IPS-18c (cell line): ENCODE data around the gene KRT9.
"Not testable (repeated sequence)": the region's sequence is repeated elsewhere in the genome, so short reads cannot be mapped to it uniquely, and the experiment has no call there.

Source experiments
- H3K4me3 ChIP-seq: 2 replicates; pipeline ENCODE4 v1.7.0; 2013; ENCODE audit warnings: low read depth, mild to moderate bottlenecking, low read length, moderate library complexity; ENCODE audit not compliant: insufficient read depth
- H3K9me3 ChIP-seq: one replicate; pipeline ENCODE4 v1.6.1; 2013; ENCODE audit warnings: mild to moderate bottlenecking, low read length, moderate library complexity; ENCODE audit not compliant: control insufficient read depth, insufficient read depth

The KRT9 gene

DNA sequence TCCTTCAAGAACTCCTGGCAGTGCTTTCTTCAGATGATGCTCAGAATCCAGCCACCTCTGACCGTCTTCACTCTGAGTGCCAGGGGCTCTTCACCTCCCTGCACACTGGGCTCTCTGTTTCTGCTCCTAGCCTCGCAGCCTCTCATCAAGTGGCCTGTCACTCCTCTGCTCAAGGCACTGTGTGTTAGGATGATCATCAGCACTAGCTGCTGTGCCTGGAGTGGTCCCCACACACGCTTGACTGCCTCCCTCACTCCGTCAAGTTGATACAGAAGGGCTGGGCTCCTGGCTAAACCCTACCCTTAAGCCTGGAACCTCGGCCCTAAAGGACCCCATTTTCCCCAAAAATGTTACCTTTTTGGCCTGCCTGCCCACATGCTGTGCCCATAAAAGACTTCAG, 15.6 kb downstream of the KRT9 start:
- H3K4me3 ChIP-seq = no peak overlapping the region
- H3K9me3 ChIP-seq = no peaks in the 10 kb centered on the region

DNA sequence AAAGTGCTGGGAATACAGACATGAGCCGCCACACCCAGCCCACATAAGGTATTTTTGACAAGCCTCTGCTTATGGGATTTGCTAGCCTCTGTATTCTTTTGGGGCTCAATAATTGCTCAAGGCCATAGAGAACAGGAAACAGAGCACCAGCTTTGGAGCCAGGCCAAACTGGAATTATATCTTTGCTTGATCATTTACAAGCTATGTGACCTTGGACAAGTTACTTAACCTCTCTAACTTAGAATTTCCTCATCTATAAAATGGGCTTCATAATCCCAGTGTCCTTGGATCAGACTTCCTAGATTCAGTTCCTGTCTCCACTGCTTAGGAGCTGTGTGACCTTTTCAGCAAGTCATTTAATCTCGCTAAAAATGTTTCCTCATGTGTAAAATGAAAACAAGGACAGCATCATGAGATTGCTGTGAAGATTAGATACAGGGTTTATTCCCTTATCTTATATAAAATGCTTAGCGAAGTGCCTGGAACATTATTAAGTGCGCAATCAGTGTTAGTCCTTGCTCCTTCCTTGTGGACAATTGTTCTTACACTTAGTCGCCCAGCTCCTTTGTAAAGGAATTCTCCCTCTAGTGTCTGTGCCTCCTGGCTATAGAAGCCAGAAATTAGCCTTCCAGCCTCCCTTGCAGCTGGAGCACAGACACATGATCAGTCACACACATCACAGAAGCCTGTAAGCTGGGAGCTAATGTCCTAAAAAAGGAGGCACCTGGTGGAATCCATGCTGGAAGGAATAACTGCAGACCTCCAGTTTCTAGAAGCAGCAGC, 16.6 kb downstream of the KRT9 start:
- no peaks in the 10 kb centered on the region for H3K9me3 ChIP-seq
- H3K4me3 ChIP-seq = no peak overlapping the region

DNA sequence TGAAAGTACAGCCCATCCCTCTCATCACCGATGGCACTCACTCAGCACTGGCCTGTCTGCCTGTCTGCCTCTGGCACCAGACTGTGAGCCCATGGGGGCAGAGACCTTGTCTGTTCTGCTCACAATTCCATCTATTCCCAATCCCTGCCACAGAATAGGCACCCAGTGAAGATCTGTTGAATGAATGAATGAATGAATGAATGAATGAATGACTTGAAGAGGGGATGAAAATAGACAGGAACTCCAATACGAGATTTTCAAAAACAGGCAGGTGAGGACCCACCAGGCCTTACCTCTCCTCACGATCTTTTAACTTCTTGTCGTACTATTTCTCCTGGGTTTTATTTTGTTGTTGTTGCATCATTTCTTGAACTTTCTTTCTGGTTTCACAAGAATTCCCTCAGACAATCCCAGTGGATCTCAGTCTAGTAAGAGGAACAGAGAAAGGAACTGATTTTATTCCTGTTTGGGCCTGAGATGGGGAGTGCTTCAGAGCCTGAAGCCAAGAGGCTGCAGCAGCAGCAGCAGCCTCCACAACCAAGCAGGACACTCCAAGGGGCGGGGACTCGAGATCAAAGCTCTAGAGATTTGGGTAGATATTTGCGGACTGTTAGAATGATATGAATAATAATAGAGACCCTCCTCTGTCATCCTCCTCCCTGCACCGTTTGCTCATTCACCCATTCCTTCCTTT, 17.7 kb downstream of the KRT9 start:
- H3K9me3 ChIP-seq = no peaks in the 10 kb centered on the region

DNA sequence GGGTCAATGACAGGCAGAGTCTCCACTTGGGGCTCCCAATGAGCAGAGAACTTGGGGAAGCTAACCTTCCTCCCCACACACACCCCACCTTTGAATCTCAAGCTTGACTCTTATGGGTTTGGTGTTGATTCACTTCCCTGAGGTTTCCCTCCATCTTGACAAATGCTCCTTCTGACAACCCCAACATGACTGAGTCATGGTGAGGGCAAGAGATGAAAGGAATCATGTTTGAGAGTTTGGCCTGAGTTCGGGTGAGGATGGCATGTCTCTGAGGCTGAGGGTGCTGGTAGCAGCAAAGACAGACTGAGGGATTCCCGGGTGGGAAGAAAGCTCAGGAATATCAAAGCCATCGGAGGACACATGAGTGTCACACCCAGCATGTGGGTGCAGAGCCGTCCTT, 18.7 kb downstream of the KRT9 start:
- H3K9me3 ChIP-seq = no peaks in the 10 kb centered on the region
- H3K4me3 ChIP-seq = no peak overlapping the region

More for the DNA sequence above, 17.7 kb downstream of the KRT9 start:
- no peak overlapping the region for H3K4me3 ChIP-seq

DNA sequence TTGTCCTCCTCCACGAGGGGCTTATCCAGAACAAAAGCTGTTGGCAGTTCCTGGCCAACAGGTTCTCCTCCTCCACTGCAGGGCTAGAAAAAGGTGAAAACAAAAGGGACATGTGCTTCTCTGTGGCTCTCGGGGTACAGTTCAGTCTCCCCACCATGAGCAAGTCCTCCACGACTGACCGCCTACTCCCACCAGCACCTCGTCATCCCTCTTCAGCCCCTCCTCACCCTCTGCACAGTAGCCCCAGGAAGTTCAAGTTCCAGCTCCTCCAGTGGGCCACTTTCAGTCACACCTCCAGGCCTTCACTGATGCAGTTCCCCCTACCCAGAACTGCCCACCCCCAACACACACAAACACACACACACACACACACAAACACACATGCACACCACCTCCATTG, 19.4 kb downstream of the KRT9 start:
- Histone ChIP-seq H3K9me3 (no peaks in the 10 kb centered on the region), H3K4me3 (no peak overlapping the region)

GRCh38 chr17:41551365-41551764, 20.5 kb downstream of the KRT9 start:
- Histone ChIP-seq H3K4me3 (no peak overlapping the region), H3K9me3 (no peaks in the 10 kb centered on the region)

DNA sequence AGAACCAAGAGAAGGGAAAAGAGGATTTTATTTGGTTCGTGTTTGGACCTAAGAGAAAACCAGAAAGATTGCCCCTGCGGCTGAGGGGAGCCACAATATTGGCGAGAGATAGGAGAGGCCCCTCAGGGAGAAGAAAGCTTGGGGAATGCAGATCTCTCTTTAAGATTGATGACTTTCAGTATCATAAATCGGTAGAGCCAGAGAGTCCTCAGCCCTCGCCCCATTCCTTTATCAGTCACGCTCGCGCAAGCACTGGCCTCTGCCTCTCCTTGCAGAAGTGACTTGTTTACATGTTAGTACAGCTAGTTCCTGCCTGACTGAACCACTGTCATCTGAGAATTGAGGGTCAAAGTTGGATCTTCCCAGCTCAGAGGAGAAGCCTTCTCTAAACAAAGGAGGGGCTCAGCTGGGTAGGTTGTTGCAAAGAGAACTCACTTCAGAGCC, 22.2 kb downstream of the KRT9 start:
- no peaks in the 10 kb centered on the region for H3K9me3 ChIP-seq
- H3K4me3 ChIP-seq = no peak overlapping the region

DNA sequence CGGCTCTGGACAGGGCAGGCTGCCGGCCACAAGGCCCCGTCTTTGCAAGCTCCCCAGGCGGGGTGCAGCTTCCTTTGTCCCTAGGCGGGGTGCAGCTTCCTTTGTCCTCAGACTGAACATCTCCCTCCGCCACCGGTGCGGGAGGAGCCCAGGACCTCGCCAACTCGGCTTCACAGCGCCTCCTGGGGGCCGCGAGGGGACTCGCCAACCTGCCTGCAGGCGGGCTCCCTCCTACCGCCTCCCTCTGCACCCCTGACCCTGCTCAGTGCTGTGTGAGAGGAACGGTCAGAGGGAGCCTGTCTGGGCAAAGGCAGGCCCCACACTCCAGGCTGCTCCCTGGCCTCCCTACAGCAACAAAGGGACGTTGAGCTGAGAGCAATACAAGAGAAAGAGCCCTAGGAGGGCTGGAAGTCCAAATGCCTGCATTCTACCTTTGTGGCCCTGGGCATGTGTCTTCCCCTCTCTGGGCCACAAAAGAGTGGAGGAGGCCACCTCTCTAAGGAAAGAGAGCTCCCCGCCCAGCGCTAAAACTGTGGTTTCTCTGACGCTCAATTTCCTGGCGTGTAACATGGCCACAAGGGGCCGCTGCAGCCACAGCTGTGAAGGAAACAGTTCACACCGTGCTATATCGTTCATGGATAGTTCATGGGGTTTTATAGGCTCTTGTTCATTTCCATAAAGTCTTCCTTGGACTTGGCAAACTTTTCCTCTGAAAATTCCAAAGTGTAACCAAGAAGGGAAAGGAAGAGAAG, 22.8 kb downstream of the KRT9 start:
- Histone ChIP-seq H3K9me3 (no peaks in the 10 kb centered on the region), H3K4me3 (peak overlapping the region; percentile 26; the same call in 1 of the 2 replicates)

DNA sequence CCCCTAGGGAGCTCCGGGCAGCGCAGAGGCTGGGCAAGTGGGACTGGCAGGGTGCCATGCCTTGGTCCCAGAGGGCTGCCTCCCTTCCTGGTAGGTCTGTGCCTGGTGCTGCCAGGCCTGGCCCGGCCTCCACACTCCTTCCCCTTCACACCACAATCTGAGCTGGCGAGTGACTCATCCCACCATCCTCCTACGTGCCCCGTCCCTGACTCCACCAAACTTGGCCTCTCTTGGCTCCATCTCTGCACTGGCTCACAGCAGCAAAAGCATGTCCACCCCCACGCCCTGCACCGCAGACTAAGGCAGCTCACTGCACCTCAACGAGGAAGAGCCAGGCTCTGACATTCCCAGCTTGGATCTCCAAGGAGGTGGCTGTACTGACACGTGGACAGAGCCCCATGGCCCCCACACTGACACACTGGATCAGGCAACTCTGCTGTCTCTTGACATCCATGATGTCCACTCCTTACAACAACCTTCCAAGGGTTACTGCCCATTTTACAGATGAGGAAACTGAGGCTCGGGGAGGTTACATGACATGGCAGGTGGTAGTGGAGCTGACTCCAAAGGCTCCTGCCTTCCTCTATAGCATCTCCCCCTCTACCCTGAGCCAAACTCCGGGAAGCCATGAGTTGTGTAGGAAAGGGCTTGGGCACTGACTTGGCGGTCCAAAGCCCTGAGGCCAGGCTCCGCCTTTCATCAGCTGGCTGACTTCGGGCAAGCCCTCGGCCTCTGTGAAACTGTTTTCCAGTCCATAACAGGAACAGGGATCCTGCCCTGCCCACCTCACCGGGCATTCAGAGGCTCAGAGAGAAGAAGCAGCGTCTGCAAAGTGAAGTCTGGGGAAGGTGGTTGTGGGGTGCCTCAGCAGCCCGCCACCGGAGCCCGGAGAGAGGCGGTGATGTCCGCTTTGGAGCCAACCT, 23.7 kb downstream of the KRT9 start:
- no peaks in the 10 kb centered on the region for H3K9me3 ChIP-seq
- H3K4me3 ChIP-seq = peak overlapping the region; percentile 26; the same call in 1 of the 2 replicates

- H3K4me3 ChIP-seq = 0 out of 2 replicates have a peak overlapping the region, but pooled peaks have one; percentile 1
- H3K9me3 ChIP-seq = no peaks in the 10 kb centered on the region
Observed at GRCh38 chr17:41547378-41547841, 24.4 kb downstream of the KRT9 start.

- Histone ChIP-seq H3K9me3 (no peaks in the 10 kb centered on the region), H3K4me3 (no peak overlapping the region)
Observed at GRCh38 chr17:41546819-41547218, 25.0 kb downstream of the KRT9 start.

GRCh38 chr17:41545829-41546410, 25.9 kb downstream of the KRT9 start:
- no peaks in the 10 kb centered on the region for H3K9me3 ChIP-seq
- no peak overlapping the region for H3K4me3 ChIP-seq

DNA sequence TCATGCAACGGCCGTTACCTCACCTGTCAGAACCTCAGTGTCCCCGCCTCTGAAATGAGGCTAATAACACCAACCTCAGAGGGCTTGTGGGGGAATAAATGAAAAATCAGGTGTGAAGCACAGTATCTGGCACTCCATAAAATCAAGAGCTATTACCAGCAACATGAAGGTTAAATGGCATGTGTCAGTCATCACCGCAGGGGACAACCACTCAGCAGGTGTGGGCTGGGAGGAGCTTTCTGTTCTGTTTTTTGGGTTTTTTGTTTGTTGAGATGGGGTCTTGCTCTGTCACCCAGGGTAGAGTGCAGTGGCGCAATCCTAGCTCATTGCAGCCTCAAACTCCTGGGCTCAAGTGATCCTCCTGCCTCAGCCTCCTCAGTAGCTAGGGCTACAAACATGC, 26.9 kb downstream of the KRT9 start:
- H3K4me3 ChIP-seq = no peak overlapping the region
- H3K9me3 ChIP-seq = no peaks in the 10 kb centered on the region

GRCh38 chr17:41544491-41544892, 27.4 kb downstream of the KRT9 start:
- no peak overlapping the region for H3K4me3 ChIP-seq
- H3K9me3 ChIP-seq = no peaks in the 10 kb centered on the region

DNA sequence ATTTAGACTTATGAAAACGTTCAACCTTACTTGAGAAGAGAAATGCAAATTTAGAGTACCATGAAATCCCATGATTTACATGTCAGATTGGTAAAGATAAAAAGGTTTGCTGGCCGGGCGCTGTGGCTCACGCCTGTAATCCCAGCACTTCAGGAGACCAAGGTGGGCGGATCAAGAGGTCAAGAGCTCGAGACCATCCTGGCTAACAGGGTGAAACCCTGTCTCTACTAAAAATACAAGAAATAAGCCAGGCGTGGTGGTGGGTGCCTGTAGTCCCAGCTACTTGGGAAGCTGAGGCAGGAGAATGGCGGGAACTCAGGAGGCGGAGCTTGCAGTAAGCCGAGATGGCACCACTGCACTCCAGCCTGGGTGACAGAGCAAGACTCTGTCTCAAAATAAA, 29.1 kb downstream of the KRT9 start:
- H3K9me3 ChIP-seq, H3K4me3 ChIP-seq: not testable (repeated sequence)

DNA sequence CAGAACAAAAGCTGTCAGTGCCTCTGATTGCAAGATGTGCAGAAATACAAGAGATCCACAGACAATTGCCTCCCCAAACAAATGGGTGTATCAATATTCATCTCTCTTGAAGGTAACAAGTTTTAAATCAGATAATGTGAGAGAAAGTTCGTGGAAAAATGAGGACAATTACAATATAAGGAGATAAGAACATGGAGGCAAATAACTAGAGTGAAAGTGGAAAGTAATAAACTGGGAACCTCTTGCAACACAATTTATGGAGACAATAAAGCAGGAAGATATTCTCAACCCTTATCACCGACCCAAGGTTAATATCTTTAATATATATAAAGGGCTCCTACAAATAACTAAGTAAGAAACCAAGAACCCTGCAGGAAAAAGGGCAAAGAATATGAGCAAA, 29.5 kb downstream of the KRT9 start:
- H3K4me3 ChIP-seq = no peak overlapping the region

More for the DNA sequence above, 29.5 kb downstream of the KRT9 start:
- H3K9me3 ChIP-seq = no peaks in the 10 kb centered on the region
